ENCODE results near the gene DAPK3.

- TF ChIP-seq REST (IDR thresholded peaks at IDR 0.05; ENCODE audit: borderline replicate concordance) (no peak), CTCF (IDR thresholded peaks at IDR 0.05; ENCODE audit: poor library complexity, severe bottlenecking) (no peak)
Measured at GRCh38 chr19:3982701-3983541, 12.0 kb upstream of the DAPK3 start.
